Ascending aorta (tissue), 2 donors: Measurements from ENCODE around the gene ITGA2. TPM values are rescaled to one million over a fixed set of nuclear protein-coding genes. Genes with fewer than 3 reads are reported as not detected.

Experiments
- DNase-seq, 2 donors: peaks; one replicate each; pipeline ENCODE4 v3.0.0-alpha.2; 2019; ENCODE audit warnings: low spot score in 2 of 2
- H3K27ac ChIP-seq, 2 donors: fragments of 200-600 bp; sonication (generic); one replicate each; pipeline ENCODE4 v1.5.1; 2016 to 2017; ENCODE audit warnings: mild to moderate bottlenecking in 1 of 2
- H3K27me3 ChIP-seq: fragments of 200-600 bp; sonication (generic); one replicate; pipeline ENCODE4 v1.5.1; 2017
- H3K36me3 ChIP-seq, 2 donors: fragments of 200-600 bp; sonication (generic); one replicate each; pipeline ENCODE4 v1.5.1; 2016
- H3K4me1 ChIP-seq, 2 donors: fragments of 200-600 bp; sonication (generic); one replicate each; pipeline ENCODE4 v1.5.1; 2016 to 2017; ENCODE audit warnings: mild to moderate bottlenecking in 1 of 2
- H3K4me3 ChIP-seq, 2 donors: fragments of 200-600 bp; sonication (generic); one replicate each; pipeline ENCODE4 v1.5.1; 2016 to 2017; ENCODE audit warnings: mild to moderate bottlenecking in 1 of 2
- H3K9me3 ChIP-seq, 2 donors: fragments of 200-600 bp; sonication (generic); one replicate each; pipeline ENCODE4 v1.5.1; 2016
- intact Hi-C: fragments of 100-400 bp; cut with DNase I; formaldehyde crosslinking; loops from one replicate; pipeline ENCODE4 v1.15.1; 2023
- total RNA-seq: library from RNA; depleted of rRNA; stranded (reverse); fragments of >200 nt; gene quantifications from one replicate; pipeline ENCODE4 v1.1.0, GENCODE V29; 2016
- TF ChIP-seq, protein P1 (sequence below), 3 experiments: fragments of 200-600 bp in 2 of 3; fragments of 450-650 bp in 1 of 3; sonication (generic) in 2 of 3; IDR thresholded peaks; one replicate each; pipeline ENCODE4 v1.5.1; 2016 to 2019; ENCODE audit warnings: antibody characterized with exemption in 3 of 3, mild to moderate bottlenecking in 1 of 3, moderate library complexity in 1 of 3

The ITGA2 gene
- total RNA-seq, 1 donor from 2014 or later = 3.2 TPM

DNA sequence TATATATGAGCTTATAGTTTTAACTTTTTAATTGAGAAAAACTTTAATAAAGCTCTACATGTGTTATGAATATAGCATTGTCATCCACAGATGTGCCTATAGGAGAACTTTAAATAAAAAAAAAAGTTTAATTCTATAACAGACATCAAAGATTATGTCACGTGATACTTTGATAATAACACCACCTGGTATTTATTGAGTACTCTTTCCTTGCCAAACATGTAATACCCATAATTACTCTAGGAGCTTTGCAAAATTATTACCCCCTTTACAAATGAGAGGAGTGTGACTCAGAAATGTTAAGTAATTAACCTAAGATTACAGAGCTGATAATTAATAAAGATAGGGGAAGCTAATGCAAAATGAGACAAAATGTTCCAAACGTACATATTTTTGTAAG is 43.0 kb downstream of the ITGA2 start:
- H3K36me3 ChIP-seq = no peaks in the 10 kb centered on the region
- no peak for DNase-seq
- peaks cover 0 to 5% of the 10 kb centered on the region in 2 donors for H3K4me1 ChIP-seq
- TF ChIP-seq, protein P1, sequence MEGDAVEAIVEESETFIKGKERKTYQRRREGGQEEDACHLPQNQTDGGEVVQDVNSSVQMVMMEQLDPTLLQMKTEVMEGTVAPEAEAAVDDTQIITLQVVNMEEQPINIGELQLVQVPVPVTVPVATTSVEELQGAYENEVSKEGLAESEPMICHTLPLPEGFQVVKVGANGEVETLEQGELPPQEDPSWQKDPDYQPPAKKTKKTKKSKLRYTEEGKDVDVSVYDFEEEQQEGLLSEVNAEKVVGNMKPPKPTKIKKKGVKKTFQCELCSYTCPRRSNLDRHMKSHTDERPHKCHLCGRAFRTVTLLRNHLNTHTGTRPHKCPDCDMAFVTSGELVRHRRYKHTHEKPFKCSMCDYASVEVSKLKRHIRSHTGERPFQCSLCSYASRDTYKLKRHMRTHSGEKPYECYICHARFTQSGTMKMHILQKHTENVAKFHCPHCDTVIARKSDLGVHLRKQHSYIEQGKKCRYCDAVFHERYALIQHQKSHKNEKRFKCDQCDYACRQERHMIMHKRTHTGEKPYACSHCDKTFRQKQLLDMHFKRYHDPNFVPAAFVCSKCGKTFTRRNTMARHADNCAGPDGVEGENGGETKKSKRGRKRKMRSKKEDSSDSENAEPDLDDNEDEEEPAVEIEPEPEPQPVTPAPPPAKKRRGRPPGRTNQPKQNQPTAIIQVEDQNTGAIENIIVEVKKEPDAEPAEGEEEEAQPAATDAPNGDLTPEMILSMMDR (IDR thresholded peaks at IDR 0.05) = no peak
- H3K9me3 ChIP-seq = no peaks in the 10 kb centered on the region
- H3K27me3 ChIP-seq = no peaks in the 10 kb centered on the region
- H3K27ac ChIP-seq = no peak overlapping the region
- intact Hi-C loops = no loop called here
- H3K4me3 ChIP-seq = no peak overlapping the region

DNA sequence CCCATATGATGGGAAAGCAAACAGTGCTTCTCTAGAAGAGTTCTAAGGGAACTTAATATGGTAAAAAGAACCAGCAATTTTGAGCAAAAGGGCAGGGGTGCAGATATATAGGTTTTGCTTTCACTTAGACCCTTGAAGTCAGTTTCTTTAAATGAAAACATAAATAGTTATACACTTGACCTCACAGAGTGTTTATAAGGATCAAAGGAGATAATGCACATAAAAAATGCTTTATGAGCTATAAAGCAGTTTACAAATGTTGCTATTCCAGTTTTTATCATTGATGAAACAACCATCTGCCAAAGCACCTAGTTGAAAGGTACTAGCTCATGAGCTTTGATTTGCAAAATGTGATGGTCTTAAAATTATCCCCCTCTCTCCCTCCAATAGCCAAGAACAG is 45.7 kb downstream of the ITGA2 start:
- Histone ChIP-seq H3K27me3 (no peaks in the 10 kb centered on the region), H3K9me3 (no peaks in the 10 kb centered on the region), H3K4me3 (no peak overlapping the region), H3K27ac (no peak overlapping the region), H3K36me3 (no peaks in the 10 kb centered on the region), H3K4me1 (no peaks in the 10 kb centered on the region)
- TF ChIP-seq, protein P1 (IDR thresholded peaks at IDR 0.05) = no peak
- no peak for DNase-seq
- intact Hi-C loops = no loop called here

DNA sequence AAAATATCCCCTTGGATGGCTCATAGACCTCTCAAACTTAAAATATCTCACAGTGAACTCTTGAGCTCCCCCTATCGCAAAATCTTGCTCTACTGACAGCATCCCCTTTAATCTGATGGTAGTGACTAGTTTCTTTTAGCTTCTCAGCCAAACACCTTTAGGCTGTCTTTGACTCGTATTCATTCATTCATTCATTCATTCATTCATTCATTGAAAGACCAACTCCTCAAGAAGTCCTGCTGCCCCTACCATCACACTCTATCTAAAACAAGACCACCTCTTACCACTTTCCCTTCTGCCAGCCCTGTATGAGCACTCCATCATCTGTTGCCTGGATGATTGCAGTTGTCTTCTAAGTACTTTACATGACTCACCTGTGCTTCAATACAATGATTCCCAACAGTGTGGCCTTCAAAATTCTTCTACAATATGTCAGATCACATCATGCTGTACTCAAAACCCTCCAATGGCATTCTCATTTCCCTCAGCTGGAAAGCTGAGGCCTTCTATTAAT is 46.8 kb downstream of the ITGA2 start:
- intact Hi-C loops = no loop called here
- H3K27ac ChIP-seq = no peak overlapping the region
- H3K4me1 ChIP-seq = no peaks in the 10 kb centered on the region
- no peaks in the 10 kb centered on the region for H3K36me3 ChIP-seq
- H3K9me3 ChIP-seq = no peaks in the 10 kb centered on the region
- TF ChIP-seq, protein P1 (IDR thresholded peaks at IDR 0.05) = no peak
- no peak overlapping the region for H3K4me3 ChIP-seq
- no peak for DNase-seq
- no peaks in the 10 kb centered on the region for H3K27me3 ChIP-seq

DNA sequence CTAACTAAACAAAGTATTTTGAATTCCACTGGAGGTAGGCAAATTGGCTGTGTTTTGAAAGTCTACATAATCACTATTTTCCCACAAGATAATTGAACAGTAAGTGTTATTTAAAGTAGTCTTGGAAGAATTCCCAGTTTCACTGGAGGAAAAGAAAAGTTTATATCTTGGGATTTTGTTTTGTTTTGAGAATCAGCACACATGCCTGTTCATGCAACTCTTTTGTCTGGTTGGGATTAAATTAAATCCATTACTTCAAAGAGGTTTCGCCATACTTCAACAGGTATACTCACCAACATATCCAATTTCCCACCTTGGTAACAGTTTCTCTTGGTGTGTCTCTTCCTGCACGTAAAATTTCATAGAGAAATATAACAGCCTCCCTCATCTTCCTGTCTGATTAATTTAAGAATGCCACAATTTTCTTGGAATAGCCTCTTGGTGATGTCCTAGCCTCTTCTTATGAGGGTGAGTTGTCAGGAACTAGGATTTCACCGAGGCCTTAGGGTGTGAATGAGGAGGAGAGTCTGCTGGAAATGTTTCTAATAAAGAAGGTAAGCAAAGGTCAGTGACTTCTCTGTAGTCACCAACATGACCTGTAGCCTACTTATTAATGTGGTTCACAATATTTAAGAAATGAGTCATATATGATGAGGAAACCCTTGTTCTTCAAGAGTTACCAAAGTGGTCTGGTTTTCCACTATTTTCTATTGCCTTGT is 48.1 kb downstream of the ITGA2 start:
- Histone ChIP-seq H3K9me3 (no peaks in the 10 kb centered on the region), H3K4me1 (no peaks in the 10 kb centered on the region), H3K36me3 (no peaks in the 10 kb centered on the region), H3K27ac (no peak overlapping the region), H3K27me3 (no peaks in the 10 kb centered on the region), H3K4me3 (no peak overlapping the region)
- DNase-seq = no peak
- TF ChIP-seq, protein P1 (IDR thresholded peaks at IDR 0.05) = no peak
- intact Hi-C loops = no loop called here

DNA sequence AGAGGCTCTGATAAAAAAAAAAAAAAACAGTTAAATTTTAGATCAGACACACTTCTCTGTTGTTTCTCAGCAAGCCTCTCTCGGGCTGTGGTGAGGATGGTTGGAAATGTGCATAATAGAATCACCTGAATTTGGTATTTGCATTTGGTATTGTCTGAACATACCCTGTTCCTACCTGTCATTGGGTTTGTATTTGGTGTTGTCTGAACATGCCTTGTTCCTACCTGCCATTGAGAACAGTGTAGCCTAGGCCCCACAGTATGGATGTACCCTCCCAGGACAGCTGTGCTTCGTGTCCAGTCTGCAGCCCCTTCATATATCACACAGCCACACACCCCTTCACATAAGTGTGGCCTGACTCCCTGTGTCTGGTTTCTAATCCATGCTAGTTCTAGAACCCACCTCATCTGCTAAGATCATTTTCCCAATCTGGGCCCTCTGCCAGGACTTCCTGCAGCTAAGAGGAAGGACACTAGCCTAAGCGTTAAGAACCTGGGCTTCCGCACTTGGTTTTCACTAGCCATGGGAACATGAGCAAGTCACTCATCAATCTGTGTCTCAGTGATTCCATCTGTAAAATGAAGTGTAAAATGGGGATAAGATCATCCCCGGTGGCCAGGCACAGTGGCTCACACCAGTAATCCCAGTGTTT is 49.2 kb downstream of the ITGA2 start:
- no peaks in the 10 kb centered on the region for H3K36me3 ChIP-seq
- H3K27ac ChIP-seq = no peak overlapping the region
- intact Hi-C loops = no loop called here
- no peak overlapping the region for H3K4me3 ChIP-seq
- H3K4me1 ChIP-seq = no peaks in the 10 kb centered on the region
- H3K9me3 ChIP-seq = no peaks in the 10 kb centered on the region
- no peaks in the 10 kb centered on the region for H3K27me3 ChIP-seq
- no peak for DNase-seq
- TF ChIP-seq, protein P1 (IDR thresholded peaks at IDR 0.05) = no peak
